Pancreas (tissue), 10 donors: ENCODE results near the gene EXTL1. TPM values are rescaled to one million over a fixed set of nuclear protein-coding genes. Genes with fewer than 3 reads are reported as not detected.
A peak's percentile ranks its signal among the peaks of the same experiment; 100 is the strongest.

ENCODE experiments used
- ATAC-seq, 4 donors: fragments of 200-7000 bp; cut with Tn5 transposase; one replicate each; pipeline versions ENCODE4 v1.8.0 to v1.9.1; 2020; ENCODE audit warnings: mild to moderate bottlenecking in 4 of 4, moderate library complexity in 4 of 4
- DNase-seq, 6 donors: peaks; one replicate each; pipeline ENCODE4 v3.0.0-alpha.2; 2020
- FAIRE-seq: peaks from 2 replicates; lab custom pipeline; 2012; peaks lifted over from hg19 to GRCh38; lab: Jason Lieb, UNC
- H3K27ac ChIP-seq, 4 donors: fragments of 200-600 bp; sonication (generic); 1 replicate in 3 of 4; 2 replicates in 1 of 4; pipeline versions ENCODE4 v1.5.0 to v1.8.0; 2020
- H3K27me3 ChIP-seq, 4 donors: fragments of 200-600 bp; one replicate each; pipeline ENCODE4 v1.8.0; 2021
- H3K36me3 ChIP-seq, 3 donors: fragments of 200-600 bp; sonication (generic) in 1 of 3; one replicate each; pipeline versions ENCODE4 v1.5.0 to v1.8.0; 2020 to 2021
- H3K4me1 ChIP-seq, 3 donors: fragments of 200-600 bp; one replicate each; pipeline ENCODE4 v1.8.0; 2021
- H3K4me3 ChIP-seq, 4 donors: fragments of 200-600 bp; sonication (generic) in 2 of 4; one replicate each; pipeline versions ENCODE4 v1.5.0 to v1.8.0; 2020 to 2021
- H3K9me3 ChIP-seq, 4 donors: fragments of 200-600 bp; one replicate each; pipeline ENCODE4 v1.8.0; 2021
- CTCF ChIP-seq, 4 donors: fragments of 200-600 bp; sonication (generic) in 3 of 4; IDR thresholded peaks; one replicate each; pipeline versions ENCODE4 v1.5.0 to v1.8.0; 2021; ENCODE audit warnings: antibody characterized with exemption in 4 of 4
- WGBS, 2 donors: extraction: QIAGEN DNeasy Blood & Tissue Kit; methylation state at CpG; one replicate each; pipeline ENCODE4 v1.1.7; 2013; 5-methylcytosine and 5-hydroxymethylcytosine counted together
- intact Hi-C, 3 donors: fragments of 100-400 bp; cut with DNase I; formaldehyde crosslinking; loops; one replicate each; pipeline versions ENCODE4 v1.11.1 to v1.14.2; 2022
- polyA plus RNA-seq, 2 donors: library from polyadenylated mRNA; stranded (reverse); fragments of 200-250 nt; gene quantifications; one replicate each; pipeline ENCODE4 v1.2.3, GENCODE V29; 2013
- total RNA-seq, 6 donors: library from RNA; stranded (reverse); fragmentation: NEBNext Ultra II Directional in 4 of 6; extraction: Animal tissue kit (Norgen Biotek cat#: 25700) in 4 of 6; gene quantifications; one replicate each; pipeline versions ENCODE4 v1.2.1 to v1.2.4, GENCODE V29; 2021 to 2023
- donor health status: healthy with polysubstance abuse.
- donor health status: DM: no; HTN: no; CAD: no; lungs with moderate emphysema.
- donor health status: DM: no; HTN: no; CAD: no.
- donor health status: control.
- donor health status: control.
- donor health status: Bipolar disorder and iron deficiency.
- donor health status: DM: yes; HTN: yes; CAD: no.
- donor health status: DM: no; HTN: no; CAD: no.
- donor health status: DM: no; HTN: no; CAD: no.
- donor health status: DM: yes; HTN: yes; CAD: no.

Gene EXTL1
- total and polyA plus RNA-seq, 8 donors = 0.04 to 0.34 (median 0.18) TPM

DNA sequence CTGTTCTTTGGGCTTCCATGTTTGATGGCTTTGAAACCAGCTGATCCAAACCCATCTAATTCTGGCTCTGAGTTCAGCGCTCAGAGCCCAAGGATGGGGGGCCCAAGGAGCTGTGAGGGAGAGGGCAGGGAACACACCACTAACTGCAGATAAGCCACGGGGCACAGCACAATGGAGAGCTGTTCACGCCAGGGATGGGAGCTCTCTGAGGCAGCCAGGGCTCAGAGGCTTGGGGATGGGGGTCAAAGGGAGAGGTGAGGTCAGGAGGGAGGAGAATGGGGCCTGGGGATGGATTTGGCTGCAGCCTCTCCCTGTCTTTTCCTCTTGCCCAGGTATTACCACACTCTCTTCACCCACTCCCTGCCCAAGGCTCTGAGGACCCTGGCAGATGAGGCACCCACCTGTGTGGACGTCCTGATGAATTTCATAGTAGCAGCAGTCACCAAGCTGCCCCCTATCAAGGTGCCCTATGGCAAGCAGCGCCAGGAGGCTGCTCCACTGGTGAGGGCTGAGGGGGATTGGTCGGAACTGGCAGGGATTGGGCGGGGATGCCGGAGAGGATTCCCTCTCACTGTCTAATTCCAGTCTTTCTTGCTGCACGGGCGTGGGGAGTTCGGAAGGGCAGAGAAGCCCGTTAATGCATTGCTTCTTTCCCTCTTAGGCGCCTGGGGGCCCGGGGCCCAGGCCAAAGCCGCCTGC lies 13.1 kb downstream of the EXTL1 start:
- 13 to 17% methylated on average over 15 of the region's 15 CpGs for WGBS, 2 donors
- peak in 1 of 6 donors; percentile 63 for DNase-seq
- H3K27ac ChIP-seq = peak overlapping the region; percentile 81 to 92 (median 86)
- peak overlapping the region; percentile 45 to 86 (median 58) for H3K4me3 ChIP-seq
- H3K9me3 ChIP-seq = no peaks in the 10 kb centered on the region
- no peak for ATAC-seq
- H3K36me3 ChIP-seq = peaks cover 0 to 3% (median 0%) of the 10 kb centered on the region in 3 donors
- no peak for TF ChIP-seq CTCF (IDR thresholded peaks at IDR 0.05)
- peaks cover 18 to 30% (median 27%) of the 10 kb centered on the region in 3 donors for H3K4me1 ChIP-seq
- no peak for FAIRE-seq
- no peaks in the 10 kb centered on the region for H3K27me3 ChIP-seq
- intact Hi-C loops = loop anchor here in 2 of 3 donors (5.0 to 10.0 kb wide), 2 partner anchors 110 to 113 kb away; no protein-coding TSS in a partner anchor

- no peak for TF ChIP-seq CTCF (IDR thresholded peaks at IDR 0.05)
- peak overlapping the region; percentile 81 to 92 (median 86) for H3K27ac ChIP-seq
- H3K36me3 ChIP-seq = peaks cover 0 to 8% (median 0%) of the 10 kb centered on the region in 3 donors
- peak overlapping the region; percentile 45 to 86 (median 58) for H3K4me3 ChIP-seq
- peak; percentile 66 to 91 (median 78) for ATAC-seq
- intact Hi-C loops = loop anchor here in 1 of 3 donors (10.0 kb wide), 1 partner anchor 109 kb away; no protein-coding TSS in a partner anchor
- no peaks in the 10 kb centered on the region for H3K9me3 ChIP-seq
- no peak for FAIRE-seq
- 0 to 1% methylated on average over 57 to 60 of the region's 60 CpGs for WGBS, 2 donors
- peak; percentile 95 to 99 (median 96) for DNase-seq
- peaks cover 20 to 30% (median 27%) of the 10 kb centered on the region in 3 donors for H3K4me1 ChIP-seq
- no peaks in the 10 kb centered on the region for H3K27me3 ChIP-seq
Measured at GRCh38 chr1:26035203-26035958, 13.8 kb downstream of the EXTL1 start.

DNA sequence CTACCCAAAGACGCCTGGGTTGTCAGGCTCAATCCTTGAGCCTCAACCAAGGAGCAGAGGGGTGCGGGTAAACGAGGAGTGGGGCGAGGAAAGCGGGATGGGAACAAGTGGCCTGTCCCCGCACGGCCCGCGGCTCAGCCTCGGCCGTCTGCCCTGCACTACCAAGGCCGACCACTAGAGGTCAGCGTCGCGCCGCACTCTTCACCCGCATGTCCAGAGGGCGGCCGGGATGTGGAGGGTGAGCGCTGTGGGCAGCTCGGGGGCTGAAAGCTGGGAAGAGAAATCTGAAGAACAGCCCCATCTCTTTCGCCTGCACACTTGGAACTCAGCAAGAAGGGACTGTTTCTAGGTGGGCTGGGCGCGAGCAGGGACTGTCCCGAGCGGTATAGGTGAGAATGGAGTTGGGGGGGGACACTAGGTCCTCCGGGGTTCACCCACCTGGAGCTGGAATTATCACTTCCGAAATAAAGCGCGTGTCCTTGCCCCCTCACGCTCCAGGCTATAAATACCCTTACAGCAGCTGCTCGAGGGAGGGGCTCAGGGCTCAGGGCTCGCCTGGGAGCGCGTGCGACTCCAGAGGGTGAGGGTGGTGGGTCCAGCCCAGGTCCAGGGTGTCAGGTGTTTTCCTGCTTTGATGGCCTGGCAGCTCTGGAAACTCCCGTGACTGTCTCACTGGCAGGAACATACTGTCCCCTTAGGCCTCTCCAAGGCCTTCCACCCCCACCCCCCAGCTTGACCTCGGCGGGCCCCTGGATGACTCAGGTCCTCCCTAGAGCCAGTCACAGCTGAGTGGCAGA lies 14.6 kb downstream of the EXTL1 start:
- no peaks in the 10 kb centered on the region for H3K9me3 ChIP-seq
- intact Hi-C loops = loop anchor here in 1 of 3 donors (10.0 kb wide), 1 partner anchor 109 kb away; no protein-coding TSS in a partner anchor
- FAIRE-seq (no peak), ATAC-seq (peak; percentile 66 to 93 (median 78)), DNase-seq (peak; percentile 93 to 98 (median 98))
- H3K27me3 ChIP-seq = no peaks in the 10 kb centered on the region
- H3K4me1 ChIP-seq = peaks cover 20 to 30% (median 27%) of the 10 kb centered on the region in 3 donors
- TF ChIP-seq CTCF (IDR thresholded peaks at IDR 0.05) = peak; percentile 99 to 100 (median 100)
- H3K36me3 ChIP-seq = peaks cover 0 to 8% (median 0%) of the 10 kb centered on the region in 3 donors
- peak overlapping the region; percentile 81 to 92 (median 86) for H3K27ac ChIP-seq
- H3K4me3 ChIP-seq = peak overlapping the region; percentile 45 to 86 (median 58)
- 4% methylated on average over 32 to 39 of the region's 39 CpGs for WGBS, 2 donors

DNA sequence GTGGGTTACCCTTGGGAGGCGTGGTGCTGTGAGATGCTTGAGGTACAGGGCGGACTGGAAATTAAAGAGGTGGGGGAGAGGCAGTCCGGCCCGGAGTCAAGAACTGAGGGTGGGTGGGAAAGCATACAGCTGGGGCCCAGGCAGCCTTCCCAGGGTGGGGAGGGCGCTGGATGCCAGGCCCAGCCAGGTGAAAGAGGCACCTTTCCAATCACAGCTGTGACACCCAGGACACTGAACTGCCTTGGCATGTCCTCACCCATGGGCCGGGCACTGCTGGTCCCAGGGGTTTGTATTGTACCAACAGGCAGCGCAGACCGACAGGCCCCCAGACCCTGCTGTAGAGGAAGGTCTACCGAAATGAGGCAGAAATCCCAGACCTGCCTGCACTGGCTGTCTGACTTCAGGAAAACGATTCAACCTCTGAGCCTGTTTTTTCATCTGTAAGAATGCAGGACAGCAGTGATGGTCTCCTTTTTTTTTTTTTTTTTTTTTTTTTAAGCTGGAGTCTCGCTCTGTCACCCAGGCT lies 15.2 kb downstream of the EXTL1 start:
- no peak for TF ChIP-seq CTCF (IDR thresholded peaks at IDR 0.05)
- H3K36me3 ChIP-seq = peaks cover 0 to 8% (median 0%) of the 10 kb centered on the region in 3 donors
- intact Hi-C loops = loop anchor here in 1 of 3 donors (10.0 kb wide), 1 partner anchor 108 kb away; no protein-coding TSS in a partner anchor
- no peaks in the 10 kb centered on the region for H3K27me3 ChIP-seq
- ATAC-seq (peak in 1 of 4 donors; percentile 46), DNase-seq (peak in 2 of 6 donors; percentile 91 to 98), FAIRE-seq (no peak)
- H3K4me1 ChIP-seq = peaks cover 20 to 30% (median 27%) of the 10 kb centered on the region in 3 donors
- no peaks in the 10 kb centered on the region for H3K9me3 ChIP-seq
- WGBS, 2 donors = 31 to 33% methylated on average over 10 of the region's 11 CpGs
- H3K27ac ChIP-seq = peak overlapping the region; percentile 51 to 92 (median 72)
- H3K4me3 ChIP-seq = no peak overlapping the region
